ENCODE data around the gene GEMIN4.

- TF ChIP-seq CTCF (IDR thresholded peaks at IDR 0.05; ENCODE audit: borderline replicate concordance, extremely low read depth, low read length, poor library complexity, severe bottlenecking): no peak
- no peak for TF ChIP-seq EZH2 (IDR thresholded peaks at IDR 0.05; ENCODE audit: borderline replicate concordance, low read depth, low read length, severe bottlenecking)
Measured at GRCh38 chr17:753418-753817, 1.4 kb upstream of the GEMIN4 start.
